ENCODE data around the gene CEP112.

The CEP112 gene

GRCh38 chr17:65799454-65799853 is 392.5 kb downstream of the CEP112 start:
- H3K9me3 ChIP-seq (ENCODE audit: severe bottlenecking), result peaks cover 4% of the 10 kb centered on the region
- no peak overlapping the region for H3K27ac ChIP-seq
- TF ChIP-seq CTCF (IDR thresholded peaks at IDR 0.05; ENCODE audit: low read depth, low read length), result no peak
- no peaks in the 10 kb centered on the region for H3K27me3 ChIP-seq (ENCODE audit: insufficient read depth, low read depth, severe bottlenecking)
- H3K36me3 ChIP-seq, result no peaks in the 10 kb centered on the region
- H3K4me3 ChIP-seq (ENCODE audit: low read depth, low read length), result no peak overlapping the region
- no peak for DNase-seq

GRCh38 chr17:65797809-65798208 is 394.1 kb downstream of the CEP112 start:
- DNase-seq, result peak; percentile 48
- H3K9me3 ChIP-seq (ENCODE audit: severe bottlenecking), result peaks cover 4% of the 10 kb centered on the region

GRCh38 chr17:65797101-65797500 is 394.8 kb downstream of the CEP112 start:
- Histone ChIP-seq H3K36me3 (no peaks in the 10 kb centered on the region), H3K4me3 (ENCODE audit: low read depth, low read length) (no peak overlapping the region), H3K27me3 (ENCODE audit: insufficient read depth, low read depth, severe bottlenecking) (no peaks in the 10 kb centered on the region), H3K27ac (no peak overlapping the region), H3K9me3 (ENCODE audit: severe bottlenecking) (peaks cover 4% of the 10 kb centered on the region)
- no peak for DNase-seq
- TF ChIP-seq CTCF (IDR thresholded peaks at IDR 0.05; ENCODE audit: low read depth, low read length), result no peak

More at GRCh38 chr17:65797809-65798208, 394.1 kb downstream of the CEP112 start:
- Histone ChIP-seq H3K4me3 (ENCODE audit: low read depth, low read length) (no peak overlapping the region), H3K27me3 (ENCODE audit: insufficient read depth, low read depth, severe bottlenecking) (no peaks in the 10 kb centered on the region), H3K27ac (no peak overlapping the region), H3K36me3 (no peaks in the 10 kb centered on the region)
- TF ChIP-seq CTCF (IDR thresholded peaks at IDR 0.05; ENCODE audit: low read depth, low read length), result peak; percentile 83

GRCh38 chr17:65794572-65794971 is 397.4 kb downstream of the CEP112 start:
- peak; percentile 36 for DNase-seq
- Histone ChIP-seq H3K9me3 (ENCODE audit: severe bottlenecking) (no peaks in the 10 kb centered on the region), H3K4me3 (ENCODE audit: low read depth, low read length) (no peak overlapping the region)

GRCh38 chr17:65790241-65790640 is 401.7 kb downstream of the CEP112 start:
- TF ChIP-seq CTCF (IDR thresholded peaks at IDR 0.05; ENCODE audit: low read depth, low read length), result no peak
- Histone ChIP-seq H3K4me3 (ENCODE audit: low read depth, low read length) (no peak overlapping the region), H3K36me3 (no peaks in the 10 kb centered on the region)

More at GRCh38 chr17:65794572-65794971, 397.4 kb downstream of the CEP112 start:
- Histone ChIP-seq H3K36me3 (no peaks in the 10 kb centered on the region), H3K27me3 (ENCODE audit: insufficient read depth, low read depth, severe bottlenecking) (no peaks in the 10 kb centered on the region), H3K27ac (no peak overlapping the region)
- peak; percentile 73 for TF ChIP-seq CTCF (IDR thresholded peaks at IDR 0.05; ENCODE audit: low read depth, low read length)

GRCh38 chr17:65787503-65787902 is 404.4 kb downstream of the CEP112 start:
- Histone ChIP-seq H3K4me3 (ENCODE audit: low read depth, low read length) (no peak overlapping the region), H3K27me3 (ENCODE audit: insufficient read depth, low read depth, severe bottlenecking) (no peaks in the 10 kb centered on the region), H3K27ac (no peak overlapping the region), H3K36me3 (no peaks in the 10 kb centered on the region), H3K9me3 (ENCODE audit: severe bottlenecking) (no peaks in the 10 kb centered on the region)
- TF ChIP-seq CTCF (IDR thresholded peaks at IDR 0.05; ENCODE audit: low read depth, low read length), result no peak
- DNase-seq, result no peak

More at GRCh38 chr17:65790241-65790640, 401.7 kb downstream of the CEP112 start:
- no peaks in the 10 kb centered on the region for H3K9me3 ChIP-seq (ENCODE audit: severe bottlenecking)
- no peak for DNase-seq
- H3K27ac ChIP-seq, result no peak overlapping the region
- no peaks in the 10 kb centered on the region for H3K27me3 ChIP-seq (ENCODE audit: insufficient read depth, low read depth, severe bottlenecking)
